IMR-90 (cell line): ENCODE data around the gene CPSF4. TPM values are rescaled to one million over a fixed set of nuclear protein-coding genes. Genes with fewer than 3 reads are reported as not detected.

Experiments used
- ATAC-seq: fragments of 200-7000 bp; cut with Tn5 transposase; 2 replicates; pipeline ENCODE4 v1.9.1; 2020; ENCODE audit warnings: low read depth, mild to moderate bottlenecking, moderate library complexity
- BruUV-seq: library from RNA; stranded (reverse); fragments of 400-500 nt; replicated peaks from 2 replicates; lab custom pipeline; 2021; lab: Mats Ljungman, UMichigan
- CTCF ChIA-PET: fragments of 300-600 bp; formaldehyde crosslinking; extraction: SDS; loops from one replicate; lab custom pipeline; 2021; ENCODE audit warnings: antibody characterized with exemption; lab: Yijun Ruan, JAX
- POLR2A ChIA-PET: fragments of 300-600 bp; sonication (Branson Sonifier 250); formaldehyde crosslinking; loops from one replicate; lab custom pipeline; 2022; ENCODE audit warnings: antibody characterized with exemption; ENCODE audit not compliant: unreplicated experiment; lab: Charles Lee
- DNase-seq: peaks from one replicate; pipeline ENCODE4 v3.0.0; 2013
- H2AFZ ChIP-seq: replicated peaks from 2 replicates; pipeline ENCODE3; 2013; ENCODE audit warnings: low read length, mild to moderate bottlenecking; ENCODE audit not compliant: poor library complexity
- H2AK5ac ChIP-seq: 2 replicates; pipeline ENCODE4 v1.6.1; 2013; ENCODE audit warnings: low read depth, low read length, inconsistent platforms
- H2AK9ac ChIP-seq: replicated peaks from 2 replicates; pipeline ENCODE3; 2013; ENCODE audit warnings: mild to moderate bottlenecking, low read depth, low read length, moderate library complexity; ENCODE audit not compliant: poor library complexity
- H2BK120ac ChIP-seq: 2 replicates; pipeline ENCODE4 v1.6.1; 2013; ENCODE audit warnings: low read depth, low read length, inconsistent platforms
- H2BK15ac ChIP-seq: 3 replicates; pipeline ENCODE4 v1.6.1; 2013; ENCODE audit warnings: low read depth, low read length, inconsistent platforms
- H2BK20ac ChIP-seq: 2 replicates; pipeline ENCODE4 v1.6.1; 2013; ENCODE audit warnings: low read depth, mild to moderate bottlenecking, inconsistent platforms, low read length, moderate library complexity
- H2BK5ac ChIP-seq: 2 replicates; pipeline ENCODE4 v1.6.1; 2013; ENCODE audit warnings: mild to moderate bottlenecking, low read depth, low read length, inconsistent platforms; ENCODE audit not compliant: poor library complexity, severe bottlenecking
- H3K14ac ChIP-seq: replicated peaks from 2 replicates; pipeline ENCODE4 v1.6.1; 2013; ENCODE audit warnings: low read depth, low read length, inconsistent platforms
- H3K18ac ChIP-seq: 2 replicates; pipeline ENCODE4 v1.6.1; 2013; ENCODE audit warnings: low read depth, low read length, control low read depth
- H3K23ac ChIP-seq: 2 replicates; pipeline ENCODE4 v1.6.1; 2013; ENCODE audit warnings: low read depth, low read length, inconsistent platforms
- H3K27ac ChIP-seq: 2 replicates; pipeline ENCODE4 v1.5.1; 2013; ENCODE audit warnings: mild to moderate bottlenecking, control low read depth, low read length; ENCODE audit not compliant: insufficient read depth
- H3K27me3 ChIP-seq: 2 replicates; pipeline ENCODE4 v1.6.1; 2013; ENCODE audit warnings: low read length; ENCODE audit not compliant: control insufficient read depth, insufficient read depth
- H3K36me3 ChIP-seq: 2 replicates; pipeline ENCODE4 v1.6.1; 2013; ENCODE audit warnings: low read length, mixed read lengths; ENCODE audit not compliant: control insufficient read depth, insufficient read depth
- H3K4ac ChIP-seq: 2 replicates; pipeline ENCODE4 v1.6.1; 2013; ENCODE audit warnings: low read depth, low read length, inconsistent platforms
- H3K4me1 ChIP-seq: 2 replicates; pipeline ENCODE4 v1.6.1; 2013; ENCODE audit warnings: low read length, mixed read lengths; ENCODE audit not compliant: control insufficient read depth, insufficient read depth
- H3K4me2 ChIP-seq: 2 replicates; pipeline ENCODE4 v1.6.1; 2013; ENCODE audit warnings: low read depth, mild to moderate bottlenecking, control low read depth, low read length, moderate library complexity
- H3K4me3 ChIP-seq: 2 replicates; pipeline ENCODE4 v1.5.1; 2013; ENCODE audit warnings: low read depth, mild to moderate bottlenecking, control low read depth, low read length, moderate library complexity; ENCODE audit not compliant: insufficient read depth
- H3K56ac ChIP-seq: 2 replicates; pipeline ENCODE4 v1.6.1; 2013; ENCODE audit warnings: low read length, inconsistent platforms; ENCODE audit not compliant: insufficient read depth; ENCODE audit errors: extremely low read depth
- H3K79me1 ChIP-seq, 2 experiments: 2 replicates each; pipeline ENCODE4 v1.6.1; 2013; ENCODE audit warnings: low read length in 2 of 2, inconsistent platforms in 1 of 2, low read depth in 1 of 2
- H3K9ac ChIP-seq: 2 replicates; pipeline ENCODE4 v1.6.1; 2013; ENCODE audit warnings: low read depth, low read length, control low read depth
- H3K9me1 ChIP-seq: 2 replicates; pipeline ENCODE4 v1.6.1; 2013; ENCODE audit warnings: low read length, inconsistent platforms; ENCODE audit not compliant: insufficient read depth
- H3K9me3 ChIP-seq: 2 replicates; pipeline ENCODE4 v1.6.1; 2013; ENCODE audit warnings: low read length; ENCODE audit not compliant: control insufficient read depth, insufficient read depth
- H4K20me1 ChIP-seq: 2 replicates; pipeline ENCODE4 v1.6.1; 2013; ENCODE audit warnings: low read length, inconsistent platforms; ENCODE audit not compliant: insufficient read depth
- H4K5ac ChIP-seq: 2 replicates; pipeline ENCODE4 v1.6.1; 2013; ENCODE audit warnings: mild to moderate bottlenecking, low read depth, low read length, control low read depth
- H4K8ac ChIP-seq, 2 experiments: 2 replicates each; pipeline ENCODE4 v1.6.1; 2013; ENCODE audit warnings: low read depth in 2 of 2, low read length in 2 of 2, control low read depth in 1 of 2, inconsistent platforms in 1 of 2
- H4K91ac ChIP-seq: 2 replicates; pipeline ENCODE4 v1.6.1; 2013; ENCODE audit warnings: low read depth, low read length, inconsistent platforms; ENCODE audit not compliant: insufficient read depth
- BHLHE40 ChIP-seq: fragments of 150-350 bp; IDR thresholded peaks from 2 replicates; pipeline ENCODE4 v1.6.1; 2016; ENCODE audit warnings: mild to moderate bottlenecking, low read depth, low read length
- FOS ChIP-seq: fragments of 150-350 bp; IDR thresholded peaks from 2 replicates; pipeline ENCODE4 v1.6.1; 2016; ENCODE audit warnings: low read depth, low read length
- MAFK ChIP-seq: IDR thresholded peaks from 2 replicates; pipeline ENCODE4 v1.6.1; 2012; ENCODE audit warnings: low read depth, low read length, improper control_type of control experiment
- POLR2A ChIP-seq: IDR thresholded peaks from 2 replicates; pipeline ENCODE4 v1.6.1; 2012; ENCODE audit warnings: mild to moderate bottlenecking, low read depth, low read length
- RAD21 ChIP-seq: IDR thresholded peaks from 2 replicates; pipeline ENCODE4 v1.6.1; 2012; ENCODE audit warnings: low read length, improper control_type of control experiment
- RFX5 ChIP-seq: IDR thresholded peaks from 2 replicates; pipeline ENCODE4 v1.8.0; 2012; ENCODE audit warnings: low read depth, mild to moderate bottlenecking, low read length, moderate library complexity
- SMC3 ChIP-seq: fragments of 150-350 bp; IDR thresholded peaks from 2 replicates; pipeline ENCODE4 v1.6.1; 2016; ENCODE audit warnings: low read depth, mild to moderate bottlenecking, antibody characterized with exemption, low read length, moderate library complexity
- WGBS, 2 experiments: methylation state at CpG; one replicate each; pipeline versions ENCODE4 v1.1.5 to v1.1.7; 2013; ENCODE audit warnings: missing lambda C conversion rate in 2 of 2; ENCODE audit not compliant: insufficient read length in 1 of 2; ENCODE audit errors: extremely low coverage in 2 of 2; 5-methylcytosine and 5-hydroxymethylcytosine counted together
- dilution Hi-C: fragments of 300-500 bp; cut with HindIII; formaldehyde crosslinking; loops from one replicate; pipeline ENCODE4 v1.14.3; 2018; ENCODE audit warnings: low sequenced_read_pairs; ENCODE audit not compliant: unreplicated experiment
- in situ Hi-C: fragments of 300-500 bp; cut with MboI; formaldehyde crosslinking; loops from 3 replicates; pipeline ENCODE4 v1.14.3; 2019; ENCODE audit warnings: low sequenced_read_pairs, inconsistent platforms, mixed read lengths
- intact Hi-C: fragments of 100-400 bp; cut with micrococcal nuclease; formaldehyde crosslinking; loops from 2 replicates; pipeline ENCODE4 v1.10.0; 2022
- polyA plus RNA-seq, 3 experiments: library from polyadenylated mRNA; depleted of rRNA; stranded (reverse); fragments of >200 nt; gene quantifications; 2 replicates each; pipeline ENCODE4 v1.2.3, GENCODE V29; 2012; ENCODE audit warnings: low replicate concordance in 1 of 3
- total RNA-seq: library from RNA; depleted of rRNA; stranded (reverse); fragments of >200 nt; gene quantifications from 2 replicates; pipeline ENCODE4 v1.2.3, GENCODE V29; 2012
- TF ChIP-seq, protein P1 (sequence below): fragments of 150-350 bp; IDR thresholded peaks from 2 replicates; pipeline ENCODE4 v1.6.1; 2017; ENCODE audit warnings: mild to moderate bottlenecking, antibody characterized with exemption, low read length, low read depth
- TF ChIP-seq, protein P2 (sequence below): conservative IDR thresholded peaks from 2 replicates; pipeline ENCODE4 v1.5.1; 2012; ENCODE audit warnings: mild to moderate bottlenecking, low read depth, low read length, improper control_type of control experiment

Gene CPSF4
- total and polyA plus RNA-seq, 2 of the 4 experiments (the other 2 are of a cell fraction) = 23.8 to 44.9 TPM

DNA sequence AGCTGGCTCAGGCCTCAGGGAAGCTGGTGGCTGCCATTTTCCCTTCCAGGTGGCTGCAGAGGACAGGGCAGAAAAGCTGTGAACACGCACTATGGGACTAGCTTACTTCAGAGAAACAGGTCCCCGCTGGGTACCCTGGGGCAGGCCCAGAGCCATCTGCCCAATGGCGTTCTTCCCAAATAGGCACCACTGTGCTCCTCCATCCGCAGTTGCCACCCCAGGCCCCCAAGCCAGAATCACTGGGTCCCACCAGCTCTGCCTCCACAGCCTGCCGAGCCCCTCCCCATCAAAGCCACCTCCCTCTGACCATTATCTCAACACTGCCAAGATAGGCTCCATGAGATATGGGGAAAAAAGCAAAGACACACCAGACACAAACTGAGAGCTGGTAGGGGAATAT lies 18.5 kb upstream of the CPSF4 start:
- Histone ChIP-seq H3K4me3 (no peak overlapping the region), H3K4me1 (no peaks in the 10 kb centered on the region), H2BK15ac (no peak overlapping the region), H3K27me3 (no peaks in the 10 kb centered on the region), H2BK5ac (no peak overlapping the region), H3K79me1 (peaks cover 9 to 18% of the 10 kb centered on the region in 2 experiments), H2AK9ac (no peak overlapping the region), H2BK120ac (no peak overlapping the region), H4K5ac (no peak overlapping the region), H2BK20ac (no peak overlapping the region), H3K4ac (no peak overlapping the region), H4K91ac (no peak overlapping the region), H3K56ac (no peak overlapping the region), H3K4me2 (no peak overlapping the region), H3K9me3 (no peaks in the 10 kb centered on the region), H3K23ac (no peak overlapping the region), H3K27ac (no peak overlapping the region), H4K20me1 (peaks cover 24% of the 10 kb centered on the region), H2AFZ (no peak overlapping the region), H3K18ac (no peak overlapping the region), H3K14ac (no peak overlapping the region), H3K36me3 (peaks cover 73% of the 10 kb centered on the region), H4K8ac (no peak overlapping the region), H3K9me1 (no peaks in the 10 kb centered on the region), H3K9ac (no peak overlapping the region), H2AK5ac (no peak overlapping the region)
- CTCF ChIA-PET = no interaction called here
- TF ChIP-seq BHLHE40 (no peak), FOS (no peak), MAFK (no peak), RFX5 (no peak), POLR2A (no peak), RAD21 (no peak), SMC3 (no peak)
- TF ChIP-seq, protein P1, sequence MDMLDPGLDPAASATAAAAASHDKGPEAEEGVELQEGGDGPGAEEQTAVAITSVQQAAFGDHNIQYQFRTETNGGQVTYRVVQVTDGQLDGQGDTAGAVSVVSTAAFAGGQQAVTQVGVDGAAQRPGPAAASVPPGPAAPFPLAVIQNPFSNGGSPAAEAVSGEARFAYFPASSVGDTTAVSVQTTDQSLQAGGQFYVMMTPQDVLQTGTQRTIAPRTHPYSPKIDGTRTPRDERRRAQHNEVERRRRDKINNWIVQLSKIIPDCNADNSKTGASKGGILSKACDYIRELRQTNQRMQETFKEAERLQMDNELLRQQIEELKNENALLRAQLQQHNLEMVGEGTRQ = no peak
- TF ChIP-seq, protein P2, sequence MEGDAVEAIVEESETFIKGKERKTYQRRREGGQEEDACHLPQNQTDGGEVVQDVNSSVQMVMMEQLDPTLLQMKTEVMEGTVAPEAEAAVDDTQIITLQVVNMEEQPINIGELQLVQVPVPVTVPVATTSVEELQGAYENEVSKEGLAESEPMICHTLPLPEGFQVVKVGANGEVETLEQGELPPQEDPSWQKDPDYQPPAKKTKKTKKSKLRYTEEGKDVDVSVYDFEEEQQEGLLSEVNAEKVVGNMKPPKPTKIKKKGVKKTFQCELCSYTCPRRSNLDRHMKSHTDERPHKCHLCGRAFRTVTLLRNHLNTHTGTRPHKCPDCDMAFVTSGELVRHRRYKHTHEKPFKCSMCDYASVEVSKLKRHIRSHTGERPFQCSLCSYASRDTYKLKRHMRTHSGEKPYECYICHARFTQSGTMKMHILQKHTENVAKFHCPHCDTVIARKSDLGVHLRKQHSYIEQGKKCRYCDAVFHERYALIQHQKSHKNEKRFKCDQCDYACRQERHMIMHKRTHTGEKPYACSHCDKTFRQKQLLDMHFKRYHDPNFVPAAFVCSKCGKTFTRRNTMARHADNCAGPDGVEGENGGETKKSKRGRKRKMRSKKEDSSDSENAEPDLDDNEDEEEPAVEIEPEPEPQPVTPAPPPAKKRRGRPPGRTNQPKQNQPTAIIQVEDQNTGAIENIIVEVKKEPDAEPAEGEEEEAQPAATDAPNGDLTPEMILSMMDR = no peak
- ATAC-seq = no peak
- intact Hi-C loops = no loop called here
- no peak for DNase-seq
- no CpG with 5 or more reads among the region's 5 CpGs for WGBS, 2 experiments
- in situ Hi-C loops = no loop called here
- POLR2A ChIA-PET = interaction anchor here (1.3 kb wide), 1 partner anchor 11 kb away, joined by 3 read pairs; the partner anchor contains the start of genes BUD31 and PDAP1
- no TSS peak for BruUV-seq
- dilution Hi-C loops = no loop called here
